WTC11 (cell line): ENCODE results near the gene CIRBP. TPM values are rescaled to one million over a fixed set of nuclear protein-coding genes. Genes with fewer than 3 reads are reported as not detected.

ENCODE experiments used
- ATAC-seq: fragments of 200-7000 bp; cut with Tn5 transposase; 2 replicates; pipeline ENCODE4 v1.10.0; 2021; ENCODE audit warnings: mild to moderate bottlenecking, moderate library complexity
- CTCF ChIA-PET: fragments of 300-600 bp; sonication (Branson Sonifier 250); formaldehyde crosslinking; loops from one replicate; lab custom pipeline; 2021; ENCODE audit warnings: antibody characterized with exemption; lab: Charles Lee
- POLR2A ChIA-PET: fragments of 350-600 bp; sonication (Branson Sonifier 250); formaldehyde crosslinking; loops from one replicate; lab custom pipeline; 2021; ENCODE audit warnings: antibody characterized with exemption; lab: Charles Lee
- DNase-seq: peaks from one replicate; pipeline ENCODE4 v3.0.0; 2021; ENCODE audit warnings: low spot score
- H3K27ac Mint-ChIP-seq: 2 replicates; pipeline ENCODE4 v1.8.0; 2021; ENCODE audit warnings: mixed read lengths
- H3K27me3 Mint-ChIP-seq: 2 replicates; pipeline ENCODE4 v1.8.0; 2021; ENCODE audit warnings: low read depth, mild to moderate bottlenecking, moderate library complexity, mixed read lengths
- H3K36me3 Mint-ChIP-seq: 2 replicates; pipeline ENCODE4 v1.8.0; 2021; ENCODE audit warnings: mixed read lengths
- H3K4me1 Mint-ChIP-seq: 2 replicates; pipeline ENCODE4 v1.8.0; 2022; ENCODE audit warnings: mixed read lengths
- H3K4me3 Mint-ChIP-seq: 2 replicates; pipeline ENCODE4 v1.8.0; 2021; ENCODE audit warnings: mild to moderate bottlenecking, moderate library complexity, mixed read lengths
- H3K9me3 Mint-ChIP-seq: 2 replicates; pipeline ENCODE4 v1.8.0; 2021; ENCODE audit warnings: mixed read lengths
- CBFB ChIP-seq: sonication (generic); formaldehyde crosslinking; IDR thresholded peaks from 2 replicates; pipeline ENCODE4 v1.8.1; 2022; ENCODE audit warnings: mild to moderate bottlenecking, low read depth, missing genetic modification reagents
- FOXP1 ChIP-seq: sonication (generic); formaldehyde crosslinking; IDR thresholded peaks from 2 replicates; pipeline ENCODE4 v1.8.0; 2022; ENCODE audit warnings: missing genetic modification reagents, mild to moderate bottlenecking, moderate library complexity, borderline replicate concordance
- MXD4 ChIP-seq: fragments of 250-450 bp; sonication (Bioruptor Pico); IDR thresholded peaks from 2 replicates; pipeline ENCODE4 v1.8.0; 2021; ENCODE audit warnings: mild to moderate bottlenecking, moderate library complexity, borderline replicate concordance
- NR3C1 ChIP-seq: sonication (generic); formaldehyde crosslinking; conservative IDR thresholded peaks from 2 replicates; pipeline ENCODE4 v1.8.1; 2023; ENCODE audit warnings: low read depth, mild to moderate bottlenecking, missing genetic modification reagents
- SMAD3 ChIP-seq: sonication (generic); formaldehyde crosslinking; IDR thresholded peaks from 2 replicates; pipeline ENCODE4 v1.8.0; 2022; ENCODE audit warnings: missing genetic modification reagents, mild to moderate bottlenecking, borderline replicate concordance
- total RNA-seq: library from RNA; stranded (reverse); gene quantifications from 3 replicates; pipeline ENCODE4 v1.2.3, GENCODE V29; 2021
- TF ChIP-seq, protein P1 (sequence below): fragments of 200-600 bp; IDR thresholded peaks from 2 replicates; pipeline ENCODE4 v1.8.0; 2022; ENCODE audit warnings: antibody characterized with exemption
- TF ChIP-seq, protein P2 (sequence below): fragments of 250-450 bp; sonication (Bioruptor Pico); IDR thresholded peaks from 2 replicates; pipeline ENCODE4 v1.9.0; 2021; ENCODE audit warnings: mild to moderate bottlenecking, borderline replicate concordance

The CIRBP gene
- total RNA-seq, 1 experiment from 2014 or later, result 298 TPM

DNA sequence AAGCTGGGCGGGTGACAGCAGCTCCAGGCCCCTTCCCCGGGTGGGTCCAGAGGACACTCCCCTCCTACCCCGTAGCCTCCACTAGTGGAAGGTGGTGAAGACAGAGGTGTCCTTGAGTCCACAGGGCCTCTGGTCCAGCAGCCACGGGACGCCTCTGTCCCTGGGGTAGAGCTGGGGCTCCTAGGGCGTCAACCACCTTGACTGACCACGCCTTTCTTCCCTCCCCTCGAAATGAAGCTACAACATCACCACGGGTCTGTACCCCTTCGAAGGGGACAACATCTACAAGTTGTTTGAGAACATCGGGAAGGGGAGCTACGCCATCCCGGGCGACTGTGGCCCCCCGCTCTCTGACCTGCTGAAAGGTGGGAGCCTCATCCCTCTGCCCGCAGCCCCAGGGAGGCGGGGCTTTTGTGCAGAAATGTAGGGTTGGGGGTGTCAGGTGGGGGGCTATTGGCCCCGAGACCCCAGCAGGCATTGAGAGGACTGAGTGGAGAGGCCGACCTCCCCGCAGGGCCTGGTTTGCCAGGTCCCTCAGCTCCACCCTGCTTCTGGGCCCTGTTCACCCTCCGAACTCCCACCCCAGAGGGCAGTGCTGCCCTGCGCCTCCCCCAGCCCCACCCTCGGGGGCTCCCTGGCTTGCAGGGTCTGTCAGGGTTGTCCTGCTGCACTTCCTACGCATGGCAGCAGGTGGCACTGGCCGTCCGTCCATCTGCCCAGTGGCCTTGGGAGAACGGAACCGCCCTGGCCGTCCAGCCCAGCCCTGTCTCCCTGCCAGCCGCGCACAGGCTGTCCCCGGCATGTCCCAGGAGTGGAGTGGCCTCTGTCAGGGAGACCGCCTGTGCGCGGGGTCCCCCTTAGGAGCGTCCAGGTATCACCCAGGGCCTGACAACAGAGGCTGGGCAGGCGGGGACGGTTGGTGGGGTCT is 47.9 kb upstream of the CIRBP start:
- ChIA-PET POLR2A (interaction anchor here (0.6 kb wide), 1 partner anchor 190 kb away, joined by 3 read pairs; no protein-coding TSS in a partner anchor), CTCF (interaction anchor here (0.6 to 4.0 kb wide), 21 partner anchors 9 to 220 kb away, joined by 3 to 46 read pairs (median 4); partner anchors contain the start of genes ABCA7, ARHGAP45, CBARP and CIRBP)
- Mint-ChIP-seq H3K27ac (no peak overlapping the region), H3K9me3 (no peaks in the 10 kb centered on the region), H3K4me3 (no peak overlapping the region), H3K4me1 (peaks cover 17% of the 10 kb centered on the region), H3K36me3 (peaks cover 3% of the 10 kb centered on the region; the same call in 1 of the 2 replicates), H3K27me3 (no peaks in the 10 kb centered on the region)
- peak; percentile 27 for ATAC-seq
- no peak for TF ChIP-seq CBFB (CRISPR knock-in tag)
- TF ChIP-seq, protein P1, sequence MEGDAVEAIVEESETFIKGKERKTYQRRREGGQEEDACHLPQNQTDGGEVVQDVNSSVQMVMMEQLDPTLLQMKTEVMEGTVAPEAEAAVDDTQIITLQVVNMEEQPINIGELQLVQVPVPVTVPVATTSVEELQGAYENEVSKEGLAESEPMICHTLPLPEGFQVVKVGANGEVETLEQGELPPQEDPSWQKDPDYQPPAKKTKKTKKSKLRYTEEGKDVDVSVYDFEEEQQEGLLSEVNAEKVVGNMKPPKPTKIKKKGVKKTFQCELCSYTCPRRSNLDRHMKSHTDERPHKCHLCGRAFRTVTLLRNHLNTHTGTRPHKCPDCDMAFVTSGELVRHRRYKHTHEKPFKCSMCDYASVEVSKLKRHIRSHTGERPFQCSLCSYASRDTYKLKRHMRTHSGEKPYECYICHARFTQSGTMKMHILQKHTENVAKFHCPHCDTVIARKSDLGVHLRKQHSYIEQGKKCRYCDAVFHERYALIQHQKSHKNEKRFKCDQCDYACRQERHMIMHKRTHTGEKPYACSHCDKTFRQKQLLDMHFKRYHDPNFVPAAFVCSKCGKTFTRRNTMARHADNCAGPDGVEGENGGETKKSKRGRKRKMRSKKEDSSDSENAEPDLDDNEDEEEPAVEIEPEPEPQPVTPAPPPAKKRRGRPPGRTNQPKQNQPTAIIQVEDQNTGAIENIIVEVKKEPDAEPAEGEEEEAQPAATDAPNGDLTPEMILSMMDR, result peak; percentile 55
- DNase-seq, result peak; percentile 65

DNA sequence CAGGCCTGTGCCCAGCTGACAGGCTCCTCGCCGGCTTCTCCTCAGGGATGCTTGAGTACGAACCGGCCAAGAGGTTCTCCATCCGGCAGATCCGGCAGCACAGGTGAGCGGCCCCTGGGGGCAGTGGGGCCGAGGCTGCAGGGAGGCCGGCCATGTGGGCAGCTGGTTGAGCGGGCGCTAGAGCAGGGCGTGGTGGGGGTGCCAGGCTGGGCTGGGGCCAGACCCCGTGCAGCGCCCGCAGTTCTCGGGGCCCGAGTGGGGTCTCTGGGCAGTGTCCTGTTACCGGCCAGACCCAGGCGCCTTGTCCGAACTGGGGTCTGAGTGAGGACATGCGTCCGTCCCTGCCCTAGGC is 47.3 kb upstream of the CIRBP start:
- CTCF ChIA-PET, result interaction anchor here (0.8 to 4.0 kb wide), 12 partner anchors 15 to 193 kb away, joined by 3 to 46 read pairs (median 5); partner anchors contain the start of gene CBARP

DNA sequence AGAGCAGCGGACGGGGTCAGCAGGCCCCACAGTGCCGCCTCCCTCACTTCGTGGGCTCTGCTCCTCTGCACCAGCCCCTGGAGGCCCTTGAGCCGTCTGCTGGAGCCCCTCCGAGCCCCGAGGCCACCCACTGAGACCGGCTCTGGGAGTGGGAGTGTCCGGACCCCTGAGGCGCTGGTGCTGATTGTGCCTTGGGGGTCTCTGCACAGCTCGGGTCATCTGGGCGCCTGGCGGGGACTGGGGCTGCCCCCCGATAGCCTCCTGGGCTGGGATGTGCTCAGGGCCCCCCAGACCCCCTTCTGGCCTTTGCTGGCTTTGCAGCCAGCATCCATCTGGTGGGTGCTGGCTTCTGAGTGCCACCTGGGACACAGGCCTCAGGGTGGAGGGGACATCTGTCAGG is 46.7 kb upstream of the CIRBP start:
- POLR2A ChIA-PET, result no interaction called here
- ATAC-seq, result no peak
- no peak for DNase-seq
- Mint-ChIP-seq H3K27ac (no peak overlapping the region), H3K27me3 (no peaks in the 10 kb centered on the region), H3K9me3 (no peaks in the 10 kb centered on the region), H3K4me1 (peaks cover 8% of the 10 kb centered on the region), H3K4me3 (no peak overlapping the region), H3K36me3 (peaks cover 3% of the 10 kb centered on the region; the same call in 1 of the 2 replicates)
- TF ChIP-seq FOXP1 (CRISPR knock-in tag) (no peak), MXD4 (CRISPR knock-in tag) (no peak), NR3C1 (CRISPR knock-in tag) (no peak)
- TF ChIP-seq, protein P1, result 0 out of 2 replicates have a peak, but pooled peaks have one; percentile 10
- TF ChIP-seq, protein P2, sequence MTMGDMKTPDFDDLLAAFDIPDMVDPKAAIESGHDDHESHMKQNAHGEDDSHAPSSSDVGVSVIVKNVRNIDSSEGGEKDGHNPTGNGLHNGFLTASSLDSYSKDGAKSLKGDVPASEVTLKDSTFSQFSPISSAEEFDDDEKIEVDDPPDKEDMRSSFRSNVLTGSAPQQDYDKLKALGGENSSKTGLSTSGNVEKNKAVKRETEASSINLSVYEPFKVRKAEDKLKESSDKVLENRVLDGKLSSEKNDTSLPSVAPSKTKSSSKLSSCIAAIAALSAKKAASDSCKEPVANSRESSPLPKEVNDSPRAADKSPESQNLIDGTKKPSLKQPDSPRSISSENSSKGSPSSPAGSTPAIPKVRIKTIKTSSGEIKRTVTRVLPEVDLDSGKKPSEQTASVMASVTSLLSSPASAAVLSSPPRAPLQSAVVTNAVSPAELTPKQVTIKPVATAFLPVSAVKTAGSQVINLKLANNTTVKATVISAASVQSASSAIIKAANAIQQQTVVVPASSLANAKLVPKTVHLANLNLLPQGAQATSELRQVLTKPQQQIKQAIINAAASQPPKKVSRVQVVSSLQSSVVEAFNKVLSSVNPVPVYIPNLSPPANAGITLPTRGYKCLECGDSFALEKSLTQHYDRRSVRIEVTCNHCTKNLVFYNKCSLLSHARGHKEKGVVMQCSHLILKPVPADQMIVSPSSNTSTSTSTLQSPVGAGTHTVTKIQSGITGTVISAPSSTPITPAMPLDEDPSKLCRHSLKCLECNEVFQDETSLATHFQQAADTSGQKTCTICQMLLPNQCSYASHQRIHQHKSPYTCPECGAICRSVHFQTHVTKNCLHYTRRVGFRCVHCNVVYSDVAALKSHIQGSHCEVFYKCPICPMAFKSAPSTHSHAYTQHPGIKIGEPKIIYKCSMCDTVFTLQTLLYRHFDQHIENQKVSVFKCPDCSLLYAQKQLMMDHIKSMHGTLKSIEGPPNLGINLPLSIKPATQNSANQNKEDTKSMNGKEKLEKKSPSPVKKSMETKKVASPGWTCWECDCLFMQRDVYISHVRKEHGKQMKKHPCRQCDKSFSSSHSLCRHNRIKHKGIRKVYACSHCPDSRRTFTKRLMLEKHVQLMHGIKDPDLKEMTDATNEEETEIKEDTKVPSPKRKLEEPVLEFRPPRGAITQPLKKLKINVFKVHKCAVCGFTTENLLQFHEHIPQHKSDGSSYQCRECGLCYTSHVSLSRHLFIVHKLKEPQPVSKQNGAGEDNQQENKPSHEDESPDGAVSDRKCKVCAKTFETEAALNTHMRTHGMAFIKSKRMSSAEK (CRISPR knock-in tag), result no peak
- CTCF ChIA-PET, result interaction anchor here (0.6 to 4.0 kb wide), 25 partner anchors 9 to 194 kb away, joined by 3 to 46 read pairs (median 4); partner anchors contain the start of genes CBARP, CIRBP and GPX4

More for the DNA sequence above, 47.3 kb upstream of the CIRBP start:
- no peaks in the 10 kb centered on the region for H3K9me3 Mint-ChIP-seq
- POLR2A ChIA-PET, result interaction anchor here (0.6 kb wide), 1 partner anchor 190 kb away, joined by 3 read pairs; no protein-coding TSS in a partner anchor
- H3K36me3 Mint-ChIP-seq, result peaks cover 3% of the 10 kb centered on the region; the same call in 1 of the 2 replicates
- DNase-seq (no peak), ATAC-seq (no peak)
- H3K27ac Mint-ChIP-seq, result no peak overlapping the region
- no peaks in the 10 kb centered on the region for H3K27me3 Mint-ChIP-seq
- H3K4me1 Mint-ChIP-seq, result peaks cover 13% of the 10 kb centered on the region
- no peak overlapping the region for H3K4me3 Mint-ChIP-seq
- TF ChIP-seq SMAD3 (CRISPR knock-in tag) (no peak), NR3C1 (CRISPR knock-in tag) (no peak)
- TF ChIP-seq, all 79 proteins: peak for 0
